Measurements from ENCODE around the gene ATP5PD. TPM values are rescaled to one million over a fixed set of nuclear protein-coding genes. Genes with fewer than 3 reads are reported as not detected.
A peak's percentile ranks its signal among the peaks of the same experiment; 100 is the strongest.
"Not testable (repeated sequence)": the region's sequence is repeated elsewhere in the genome, so short reads cannot be mapped to it uniquely, and the experiment has no call there.

ATP5PD gene
- total RNA-seq, 1 donor from 2014 or later, result 106 TPM

DNA sequence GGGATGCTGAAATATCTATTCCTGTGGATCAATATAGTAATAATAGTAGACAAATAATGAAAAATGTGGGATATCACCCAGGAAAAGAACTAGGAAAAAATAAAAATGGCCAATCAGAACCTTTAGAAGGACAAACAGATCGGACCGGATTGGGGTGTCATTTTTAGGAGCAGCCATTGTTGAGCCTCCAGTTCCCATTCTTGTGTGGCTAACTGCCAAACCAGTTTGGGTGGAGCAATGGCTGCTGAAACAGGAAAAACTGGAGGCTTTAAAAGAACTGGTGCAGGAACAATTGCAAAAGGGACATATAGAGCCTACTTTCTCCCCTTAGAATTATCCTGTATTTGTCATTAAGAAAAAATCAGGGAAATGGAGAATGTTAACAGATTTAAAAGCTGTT lies 20.1 kb downstream of the ATP5PD start:
- not testable (repeated sequence) for DNase-seq (ENCODE audit: low spot score in 2 of 2); FAIRE-seq

DNA sequence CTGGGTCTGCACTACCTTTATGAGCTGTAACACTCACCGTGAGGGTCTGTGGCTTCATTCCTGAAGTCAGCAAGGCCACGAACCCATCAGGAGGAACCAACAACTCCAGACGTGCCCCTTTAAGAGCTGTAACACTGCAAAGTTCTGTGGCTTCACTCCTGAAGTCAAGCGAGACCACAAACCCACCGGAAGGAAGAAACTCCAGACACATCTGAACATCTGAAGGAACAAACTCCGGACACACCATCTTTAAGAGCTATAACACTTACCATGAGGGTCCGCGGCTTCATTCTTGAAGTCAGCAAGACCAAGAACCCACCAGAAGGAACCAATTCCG lies 21.4 kb downstream of the ATP5PD start:
- not testable (repeated sequence) for FAIRE-seq; DNase-seq (ENCODE audit: low spot score in 2 of 2)

DNA sequence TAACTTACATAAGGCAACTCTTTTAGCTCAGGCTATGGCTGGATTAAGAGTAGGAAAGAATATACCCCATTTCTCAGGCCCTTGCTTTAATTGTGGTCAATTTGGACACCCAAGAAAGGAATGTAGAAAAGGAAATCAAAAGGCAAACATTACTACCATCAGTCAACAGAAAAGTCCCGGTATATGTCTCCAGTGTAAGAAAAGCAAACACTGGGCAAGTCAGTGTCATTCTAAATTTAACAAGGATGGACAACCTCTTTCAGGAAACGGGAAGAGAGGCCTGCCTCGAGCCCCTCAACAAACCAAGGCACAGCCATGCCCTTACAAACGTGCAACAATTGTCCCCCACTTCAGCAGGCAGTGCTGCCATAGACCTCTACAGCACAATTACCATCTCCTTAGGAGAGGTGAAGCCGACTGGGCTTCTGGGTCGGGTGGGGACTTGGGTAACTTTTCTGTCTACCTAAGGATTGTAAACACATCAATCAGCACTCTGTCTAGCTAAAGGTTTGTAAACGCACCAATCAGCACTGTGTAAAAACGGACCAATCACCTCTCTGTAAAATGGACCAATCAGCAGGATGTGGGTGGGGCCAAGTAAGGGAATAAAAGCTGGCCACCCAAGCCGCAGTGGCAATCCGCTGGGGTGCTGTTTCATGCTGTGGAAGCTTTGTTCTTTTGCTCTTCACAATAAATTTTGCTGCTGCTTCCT lies 21.9 kb downstream of the ATP5PD start:
- no peak for DNase-seq (ENCODE audit: low spot score in 2 of 2)
- FAIRE-seq, result no peak

DNA sequence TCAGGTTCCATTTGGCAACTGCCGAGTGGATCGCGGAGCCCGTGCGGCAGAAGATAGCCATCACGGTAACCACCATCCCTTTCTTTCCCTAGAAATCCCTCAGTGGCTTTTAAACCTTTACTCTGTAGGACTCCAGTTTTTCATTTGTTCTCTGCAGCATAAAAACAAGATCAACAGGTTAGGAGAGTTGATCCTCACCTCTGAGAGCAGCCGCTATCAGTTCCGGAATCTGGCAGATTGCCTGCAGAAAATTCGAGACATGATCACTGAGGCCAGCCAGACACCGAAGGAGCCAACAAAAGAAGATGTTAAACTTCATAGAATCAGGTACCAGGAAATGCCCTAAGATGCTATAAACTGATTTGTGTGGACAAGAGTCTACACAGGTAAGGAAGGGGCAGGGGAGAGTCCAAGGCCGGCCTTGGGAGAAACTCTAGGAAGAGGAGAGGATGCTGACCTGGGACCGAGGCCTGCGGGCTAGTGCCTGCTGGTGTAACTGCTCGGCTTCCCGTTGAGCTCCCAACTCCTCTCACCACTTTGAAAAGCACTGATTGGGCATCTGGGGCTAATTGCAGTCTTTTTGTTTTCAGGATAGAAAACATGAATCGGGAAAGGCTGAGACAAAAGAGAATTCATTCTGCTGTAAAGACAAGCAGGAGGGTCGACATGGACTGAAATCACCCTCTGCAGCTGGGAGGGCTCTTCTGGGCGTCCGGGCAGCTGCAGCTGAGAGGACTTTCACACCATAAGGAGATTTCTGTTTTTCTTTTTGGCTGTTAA lies 26.2 kb downstream of the ATP5PD start:
- FAIRE-seq (no peak), DNase-seq (ENCODE audit: low spot score in 2 of 2) (no peak)

DNA sequence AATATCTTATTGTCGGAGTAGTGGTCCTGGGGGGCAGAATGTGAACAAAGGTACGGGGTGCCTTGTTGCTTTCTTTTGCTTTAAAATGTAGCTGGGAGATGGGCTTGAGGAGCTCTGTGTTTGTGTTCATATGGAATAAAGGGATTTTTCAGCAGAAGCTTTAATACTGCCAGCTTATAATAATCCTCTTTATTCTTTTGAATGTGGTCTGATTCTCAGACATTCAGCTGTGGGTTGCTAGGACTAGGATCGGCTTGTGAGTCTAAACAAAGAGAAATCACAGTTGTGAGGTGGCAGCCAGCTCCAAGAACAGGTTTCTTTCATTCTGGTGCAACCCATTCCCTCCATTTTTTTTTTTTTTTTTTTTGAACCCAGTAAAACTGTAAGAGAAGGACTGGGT lies 27.1 kb downstream of the ATP5PD start:
- FAIRE-seq (no peak), DNase-seq (ENCODE audit: low spot score in 2 of 2) (no peak)

DNA sequence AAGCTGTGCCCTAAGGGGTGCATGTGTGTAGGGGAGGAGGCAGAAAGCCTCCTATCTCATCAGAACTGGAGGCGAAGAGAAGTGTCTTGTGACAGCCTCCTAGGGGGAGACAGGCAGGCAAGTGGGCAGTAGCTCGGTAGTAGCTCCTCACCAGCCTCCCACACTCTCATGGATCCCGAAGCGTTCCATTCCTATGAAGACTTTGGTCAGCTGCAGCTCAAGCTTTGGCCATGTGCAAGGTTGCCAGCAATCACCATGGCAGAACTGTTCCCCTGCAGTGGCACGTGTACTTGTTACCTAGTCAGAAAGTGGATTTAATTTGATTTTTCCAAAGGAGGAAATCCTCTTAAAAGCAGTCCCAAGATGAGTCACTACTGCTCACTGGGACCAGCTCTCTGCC lies 27.6 kb downstream of the ATP5PD start:
- no peak for FAIRE-seq
- DNase-seq (ENCODE audit: low spot score in 2 of 2), result no peak

DNA sequence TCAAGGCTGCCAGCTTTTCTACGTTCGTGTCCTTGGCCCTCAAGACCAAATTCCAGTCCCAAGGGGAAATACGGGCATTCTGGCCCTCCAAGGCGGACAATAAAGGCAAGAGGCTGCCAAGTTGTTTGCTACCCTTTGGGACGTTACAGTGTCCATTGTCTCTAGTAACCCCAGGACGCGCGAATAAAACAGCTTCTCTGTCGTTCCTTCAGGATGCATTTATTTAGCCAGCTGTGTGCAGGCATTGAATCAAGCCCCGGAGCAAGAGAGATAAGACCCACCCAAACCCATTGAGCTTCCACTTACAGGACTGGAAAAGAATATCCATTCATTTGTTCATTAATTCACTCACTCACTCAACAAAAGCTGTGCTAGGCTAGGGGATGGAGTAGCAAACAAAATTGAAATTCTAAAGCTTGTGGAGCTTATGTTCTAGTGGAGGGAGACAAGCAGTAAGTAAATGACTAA lies 33.6 kb downstream of the ATP5PD start:
- no peak for FAIRE-seq
- no peak for DNase-seq (ENCODE audit: low spot score in 2 of 2)

DNA sequence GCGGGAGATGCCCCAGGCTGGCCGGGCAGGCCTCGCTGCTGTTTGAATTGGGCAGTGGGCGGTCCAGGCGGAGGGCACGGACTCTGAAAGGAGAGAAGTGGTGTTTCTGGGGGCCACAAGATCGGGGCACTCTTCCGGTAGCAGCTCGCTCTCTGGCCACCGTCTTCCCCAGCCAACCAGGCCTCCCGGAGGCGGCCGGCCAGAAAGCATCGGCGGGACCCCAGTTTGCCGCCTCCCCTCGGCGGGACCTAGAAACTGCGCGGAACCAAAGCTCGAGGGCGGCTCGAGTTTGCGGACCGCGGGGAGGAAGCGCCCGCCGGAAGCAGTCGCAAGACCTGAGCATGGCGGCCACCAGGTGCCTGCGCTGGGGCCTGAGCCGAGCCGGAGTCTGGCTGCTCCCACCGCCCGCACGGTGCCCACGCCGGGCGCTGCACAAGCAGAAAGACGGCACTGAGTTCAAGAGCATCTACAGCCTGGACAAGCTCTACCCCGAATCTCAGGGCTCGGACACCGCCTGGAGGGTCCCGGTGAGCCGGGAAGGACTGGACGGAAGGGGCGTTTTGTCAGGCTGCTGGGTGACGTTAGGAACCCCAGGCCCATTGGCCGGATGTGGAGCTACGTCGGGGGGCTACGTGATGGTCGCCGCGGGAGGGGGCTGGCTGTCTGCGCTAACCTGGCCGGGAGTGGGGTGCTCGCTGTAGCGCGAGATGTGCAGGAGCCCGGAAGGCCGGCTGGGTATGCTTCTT lies 34.2 kb downstream of the ATP5PD start, which contains the start of gene MRPL58:
MRPL58 (plus strand) TSS at position 325 of the 746 bp plus-strand sequence; CDS start at position 342, 17 bp downstream.
- DNase-seq (ENCODE audit: low spot score in 2 of 2), result peak; percentile 83 to 88
- FAIRE-seq, result no peak

DNA sequence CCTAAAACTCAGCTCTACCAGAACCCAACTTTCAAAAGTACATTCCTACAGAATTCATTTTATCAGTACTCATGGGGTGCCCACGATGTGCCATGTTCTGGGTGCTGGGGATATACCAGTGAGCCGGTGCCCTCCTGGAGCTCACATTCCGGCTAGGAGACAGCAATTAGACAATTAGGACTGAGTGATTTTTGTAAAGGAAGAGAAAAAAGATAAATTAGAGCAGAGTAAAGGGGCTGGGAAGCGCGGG lies 34.7 kb downstream of the ATP5PD start:
- no peak for DNase-seq (ENCODE audit: low spot score in 2 of 2)
- no peak for FAIRE-seq

DNA sequence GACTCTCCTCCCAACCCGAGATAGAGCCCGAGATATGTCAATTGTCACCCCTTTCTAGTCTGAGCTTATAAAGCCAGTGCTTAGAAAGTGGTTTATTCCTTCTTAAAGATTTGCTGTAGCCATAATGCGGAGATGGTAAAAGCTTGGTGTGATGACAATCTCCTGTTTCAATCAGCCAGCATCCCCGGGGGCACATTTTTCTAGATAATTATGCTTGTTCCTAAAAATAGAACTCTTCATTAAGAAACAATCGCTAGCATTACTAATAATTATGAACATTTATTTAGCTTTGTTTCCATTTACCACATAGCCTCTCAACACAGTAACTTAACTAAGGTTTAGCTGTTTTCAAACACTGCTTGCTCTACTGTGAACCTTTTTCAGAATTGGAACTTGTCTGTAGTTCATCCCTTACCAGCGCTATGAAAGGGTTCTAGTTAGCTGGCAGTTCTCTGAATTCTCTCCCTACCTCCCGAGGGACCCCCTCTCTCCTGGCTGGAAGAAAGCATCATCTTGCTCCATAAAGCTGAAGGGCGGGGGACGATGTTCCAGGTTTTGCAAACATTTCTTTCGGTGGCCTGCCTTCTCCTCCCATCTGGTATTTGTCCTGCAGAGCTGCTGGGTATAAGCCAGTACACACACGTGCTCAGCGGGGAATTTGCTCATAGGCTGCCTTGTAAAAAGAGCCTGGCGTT lies 35.2 kb downstream of the ATP5PD start:
- no peak for FAIRE-seq
- DNase-seq (ENCODE audit: low spot score in 2 of 2), result peak in 1 of 2 donors; percentile 63

DNA sequence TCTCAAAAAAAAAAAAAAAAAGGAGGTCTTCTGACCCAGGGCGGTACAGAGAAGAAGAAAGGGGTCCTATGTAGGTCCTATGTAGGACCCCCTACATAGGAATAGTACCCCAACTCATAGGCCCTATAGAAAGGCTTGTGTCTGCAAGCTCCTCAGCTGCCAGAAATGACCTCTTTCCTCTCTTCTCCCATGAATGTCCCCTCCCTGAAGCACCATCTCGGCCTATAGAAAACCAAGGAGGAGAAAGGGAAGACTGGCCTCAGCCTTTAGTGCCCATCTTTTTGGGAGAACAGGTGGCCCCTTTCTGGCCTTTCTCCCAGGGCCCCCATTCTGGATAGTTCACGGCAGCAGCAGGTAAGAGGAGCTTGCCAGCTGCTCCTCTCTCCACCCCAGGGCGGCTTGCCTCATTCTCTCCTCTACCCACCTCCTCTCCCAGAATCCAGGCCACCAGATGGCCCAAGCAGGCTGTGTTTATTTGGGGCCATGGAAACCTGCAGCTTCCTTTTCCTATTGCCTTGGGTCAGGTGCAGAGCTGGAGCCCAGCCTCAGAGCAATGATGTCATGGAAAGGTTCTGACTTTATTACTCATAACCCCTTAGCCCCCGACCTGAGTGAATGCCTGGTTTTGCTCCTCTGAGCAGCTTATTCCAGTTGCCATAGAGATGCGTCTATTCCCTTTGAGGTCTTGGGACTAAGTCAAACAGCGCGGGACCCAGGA lies 35.9 kb downstream of the ATP5PD start:
- DNase-seq (ENCODE audit: low spot score in 2 of 2) (no peak), FAIRE-seq (no peak)

DNA sequence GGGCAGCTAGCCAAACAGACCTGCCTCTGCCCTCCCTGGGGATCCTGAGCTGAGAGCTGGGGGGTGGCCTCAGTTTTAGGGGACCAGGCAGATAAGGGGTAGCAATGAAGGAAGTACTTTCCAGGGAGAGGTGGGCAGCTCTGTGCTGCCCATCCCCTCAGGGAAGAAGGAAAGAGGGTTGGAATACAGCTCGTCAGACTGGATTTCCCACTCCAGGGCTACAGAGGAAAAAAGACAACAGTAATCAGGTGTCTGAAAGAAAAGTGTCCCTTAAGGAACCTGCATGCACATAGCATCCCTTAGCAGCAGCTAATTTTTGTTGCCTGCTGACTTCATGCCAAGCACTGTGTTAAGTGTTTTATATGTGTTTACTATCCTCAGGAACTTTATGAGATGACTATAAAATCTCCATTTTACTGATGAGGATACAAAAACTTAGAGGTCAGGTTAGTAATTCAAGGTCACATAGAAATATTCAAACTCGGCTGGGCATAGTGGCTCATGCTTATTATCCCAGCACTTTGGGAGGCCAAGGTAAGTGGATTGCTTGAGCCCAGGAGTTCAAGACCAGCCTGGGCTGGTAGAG lies 37.5 kb downstream of the ATP5PD start:
- DNase-seq (ENCODE audit: low spot score in 2 of 2), result no peak
- FAIRE-seq, result no peak

DNA sequence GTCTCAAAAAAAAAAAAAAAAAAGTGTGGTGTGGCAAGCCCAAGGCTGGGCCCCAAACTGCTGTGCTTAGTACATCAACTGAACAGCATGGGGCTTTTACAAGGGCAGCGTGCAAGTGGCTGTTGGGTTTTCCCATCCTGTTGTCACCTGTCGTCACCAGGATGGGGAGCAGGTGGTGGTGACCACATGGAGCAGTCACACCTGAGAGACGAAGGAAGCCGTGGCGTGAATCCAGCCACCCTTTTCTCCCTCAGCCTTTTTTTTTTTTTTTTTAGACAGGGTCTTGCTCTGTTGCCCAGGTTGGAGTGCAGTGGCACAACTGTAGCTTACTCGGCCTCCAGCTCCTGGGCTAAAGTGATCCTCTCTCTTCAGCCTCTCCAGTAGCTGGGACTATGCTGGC lies 38.4 kb downstream of the ATP5PD start:
- no peak for DNase-seq (ENCODE audit: low spot score in 2 of 2)

DNA sequence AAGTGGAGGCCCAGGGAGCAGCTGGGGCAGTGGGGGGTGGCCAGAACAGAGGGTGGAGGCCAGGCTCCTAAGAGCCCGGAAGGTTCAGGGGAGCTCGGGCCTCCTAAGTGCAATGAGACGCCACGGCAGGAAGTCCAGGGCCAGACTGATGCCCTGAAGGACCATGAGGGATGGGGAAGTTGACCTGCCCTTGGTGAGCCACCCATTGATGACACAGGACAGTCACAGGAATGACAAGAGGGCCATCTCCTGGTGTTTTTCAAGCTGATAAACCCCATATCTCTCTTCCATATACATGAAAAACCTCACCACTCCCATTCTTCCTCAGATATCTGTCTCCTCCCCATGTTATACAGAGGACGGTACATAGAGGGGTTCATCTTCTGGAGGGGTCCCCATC lies 40.1 kb downstream of the ATP5PD start:
- FAIRE-seq (no peak), DNase-seq (ENCODE audit: low spot score in 2 of 2) (no peak)

More for the DNA sequence above, 38.4 kb downstream of the ATP5PD start:
- no peak for FAIRE-seq

DNA sequence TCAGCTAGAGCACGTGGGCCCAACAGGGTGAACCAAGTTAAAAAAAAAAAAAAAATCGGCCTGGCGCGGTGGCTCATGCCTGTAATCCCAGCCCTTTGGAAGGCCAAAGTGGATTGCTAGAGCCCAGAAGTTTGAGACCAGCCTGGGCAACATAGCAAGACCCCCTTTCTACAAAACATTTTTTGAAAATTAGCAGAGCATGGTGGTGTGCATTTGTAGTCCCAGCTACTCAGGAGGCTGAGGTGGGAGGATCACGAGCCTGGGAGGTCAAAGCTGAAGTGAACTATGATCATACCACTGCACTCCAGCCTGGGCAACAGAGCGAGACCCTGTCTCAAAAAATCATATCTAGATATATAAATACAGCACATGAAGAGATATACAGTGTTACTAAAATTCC lies 40.7 kb downstream of the ATP5PD start:
- FAIRE-seq; DNase-seq (ENCODE audit: low spot score in 2 of 2): not testable (repeated sequence)

DNA sequence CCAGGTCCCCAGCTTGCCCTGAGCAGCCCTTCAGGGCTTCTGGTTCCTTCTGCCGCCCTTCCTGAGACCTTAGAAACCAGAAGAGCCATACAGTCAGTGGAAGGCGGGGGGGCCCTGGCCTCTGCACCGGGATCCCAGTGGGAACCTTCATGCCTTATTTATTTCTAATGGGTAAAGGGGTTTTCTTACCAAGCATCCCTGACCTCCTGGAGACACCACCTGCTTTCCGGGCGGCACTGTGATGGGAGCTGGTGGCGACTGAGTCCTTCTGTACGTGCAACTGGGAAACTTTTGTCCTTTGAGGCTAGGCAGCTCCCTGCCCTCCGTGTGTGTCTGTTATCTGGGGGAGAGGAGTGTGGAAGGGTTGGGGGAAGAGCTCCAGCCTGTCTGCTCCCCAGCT lies 41.5 kb downstream of the ATP5PD start:
- FAIRE-seq, result no peak
- no peak for DNase-seq (ENCODE audit: low spot score in 2 of 2)

DNA sequence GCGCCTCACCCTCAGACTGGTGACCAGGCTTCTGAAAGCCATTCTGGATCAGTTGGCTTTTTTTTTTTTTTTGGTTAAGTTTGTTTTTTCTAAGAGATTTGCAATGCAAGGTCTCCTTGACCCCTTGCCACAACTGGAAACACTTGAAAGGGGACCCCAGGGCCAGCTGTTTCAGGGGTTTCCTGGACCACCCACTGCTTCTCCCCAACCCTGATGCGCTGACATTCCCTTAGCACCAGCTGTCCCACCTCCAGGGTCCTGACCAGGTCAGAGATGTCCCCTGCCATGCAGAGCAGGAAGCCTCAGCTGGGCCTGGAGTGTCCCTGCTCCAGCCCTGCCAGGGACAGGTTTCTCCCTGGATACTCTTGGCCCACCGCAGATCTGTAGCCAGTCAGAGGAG lies 42.4 kb downstream of the ATP5PD start:
- FAIRE-seq, result no peak
- DNase-seq (ENCODE audit: low spot score in 2 of 2), result no peak

DNA sequence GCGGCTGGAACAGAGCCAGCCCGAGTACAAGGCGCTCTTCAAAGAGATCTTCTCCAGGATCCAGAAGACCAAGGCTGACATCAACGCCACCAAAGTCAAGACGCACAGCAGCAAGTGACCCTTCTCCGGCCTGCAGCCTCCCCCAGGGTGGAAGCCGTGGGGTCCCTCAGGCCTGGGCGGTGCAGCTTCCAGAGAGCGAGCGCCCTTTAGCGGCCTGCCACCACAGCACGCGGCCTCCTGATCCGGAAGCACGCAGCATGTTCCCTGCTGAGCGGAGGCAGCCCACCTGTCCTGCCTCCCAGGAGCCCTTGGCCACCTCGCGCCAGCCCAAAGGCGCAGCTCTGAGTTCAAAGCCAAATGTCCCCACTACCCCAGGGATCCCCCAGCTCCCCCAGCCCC lies 42.8 kb downstream of the ATP5PD start:
- FAIRE-seq (no peak), DNase-seq (ENCODE audit: low spot score in 2 of 2) (no peak)

DNA sequence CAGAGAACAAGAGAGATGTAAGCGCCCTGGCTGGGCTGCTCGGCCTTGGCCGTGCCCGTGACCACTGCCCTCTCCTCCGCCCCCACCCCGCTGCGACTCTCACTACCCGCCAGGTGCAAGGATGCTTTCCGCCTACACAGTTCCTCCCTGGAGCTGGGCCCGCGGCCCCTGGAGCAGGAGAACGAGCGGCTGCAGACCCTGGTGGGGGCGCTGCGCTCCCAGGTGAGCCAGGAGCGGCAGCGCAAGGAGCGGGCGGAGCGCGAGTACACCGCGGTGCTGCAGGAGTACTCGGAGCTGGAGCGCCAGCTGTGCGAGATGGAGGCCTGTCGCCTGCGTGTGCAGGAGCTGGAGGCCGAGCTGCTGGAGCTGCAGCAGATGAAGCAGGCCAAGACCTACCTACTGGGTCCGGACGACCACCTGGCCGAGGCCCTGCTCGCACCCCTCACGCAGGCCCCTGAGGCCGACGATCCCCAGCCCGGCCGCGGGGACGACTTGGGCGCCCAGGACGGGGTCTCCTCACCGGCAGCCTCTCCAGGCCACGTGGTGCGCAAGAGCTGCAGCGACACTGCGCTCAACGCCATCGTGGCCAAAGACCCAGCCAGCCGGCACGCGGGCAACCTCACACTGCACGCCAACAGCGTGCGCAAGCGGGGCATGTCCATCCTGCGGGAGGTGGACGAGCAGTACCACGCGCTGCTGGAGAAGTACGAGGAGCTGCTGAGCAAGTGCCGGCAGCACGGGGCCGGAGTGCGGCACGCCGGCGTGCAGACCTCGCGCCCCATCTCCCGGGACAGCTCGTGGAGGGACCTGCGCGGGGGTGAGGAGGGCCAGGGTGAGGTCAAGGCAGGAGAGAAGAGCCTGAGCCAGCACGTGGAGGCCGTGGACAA lies 43.5 kb downstream of the ATP5PD start:
- FAIRE-seq (no peak), DNase-seq (ENCODE audit: low spot score in 2 of 2) (no peak)
